ENCODE measurements around the gene BIN2.
A peak's percentile ranks its signal among the peaks of the same experiment; 100 is the strongest.

BIN2 gene

DNA sequence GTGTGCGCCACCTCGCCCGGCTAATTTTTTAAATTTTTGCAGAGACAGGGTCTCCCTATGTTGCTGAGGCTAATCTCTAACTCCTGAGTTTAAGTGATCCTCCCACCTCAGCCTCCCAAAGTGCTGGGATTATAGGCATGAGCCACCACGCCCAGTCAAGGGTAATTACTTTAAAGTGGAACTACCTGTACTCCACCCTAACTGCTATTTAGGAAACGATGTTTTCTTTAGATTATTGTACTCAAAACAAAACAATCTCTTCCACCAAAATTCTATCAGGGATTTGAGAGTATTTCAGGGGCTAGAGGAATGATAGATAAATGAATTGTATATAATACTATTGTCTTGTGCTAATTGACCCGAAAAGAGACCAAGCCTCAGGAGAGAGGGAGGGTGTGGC is 9.6 kb upstream of the BIN2 start:
- no peak for TF ChIP-seq POLR2A (IDR thresholded peaks at IDR 0.05; ENCODE audit: low read depth, low read length)
- no peak for TF ChIP-seq PAX5 (IDR thresholded peaks at IDR 0.05; ENCODE audit: insufficient read depth, low read length, severe bottlenecking)
- no peak for TF ChIP-seq POU2F2 (IDR thresholded peaks at IDR 0.05; ENCODE audit: low read depth, low read length)
- no peak for TF ChIP-seq TAF1 (IDR thresholded peaks at IDR 0.05; ENCODE audit: low read depth, low read length)
- no peak for TF ChIP-seq SPI1 (IDR thresholded peaks at IDR 0.05; ENCODE audit: low read depth, low read length)
- TF ChIP-seq POLR2AphosphoS5 (IDR thresholded peaks at IDR 0.05; ENCODE audit: low read depth, low read length) = no peak
- FAIRE-seq = no peak
- DNase-seq (ENCODE audit: insufficient read length, low spot score) = no peak

DNA sequence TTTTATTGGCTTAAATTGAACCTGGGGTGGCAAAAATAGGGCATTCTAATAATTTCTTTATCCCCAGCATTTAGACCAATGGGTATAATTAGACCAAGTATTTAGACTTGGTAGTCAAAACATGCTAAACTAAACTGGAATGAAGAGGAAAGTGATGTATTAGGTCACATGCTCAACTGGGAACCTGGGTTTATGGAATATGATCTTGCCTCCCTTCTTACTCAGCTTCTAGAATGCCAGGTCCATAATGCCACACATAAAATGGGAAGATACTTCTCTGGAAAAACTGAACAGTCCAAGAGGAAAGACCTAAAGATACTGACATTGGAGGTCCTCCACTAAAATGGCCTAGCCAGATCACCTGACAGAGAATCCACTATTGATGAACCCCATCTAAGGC is 6.2 kb upstream of the BIN2 start:
- DNase-seq (ENCODE audit: insufficient read length, low spot score) (no peak), FAIRE-seq (no peak)
- TF ChIP-seq TAF1 (IDR thresholded peaks at IDR 0.05; ENCODE audit: low read depth, low read length) (no peak), POU2F2 (IDR thresholded peaks at IDR 0.05; ENCODE audit: low read depth, low read length) (no peak), SPI1 (IDR thresholded peaks at IDR 0.05; ENCODE audit: low read depth, low read length) (no peak), PAX5 (IDR thresholded peaks at IDR 0.05; ENCODE audit: insufficient read depth, low read length, severe bottlenecking) (no peak), POLR2A (IDR thresholded peaks at IDR 0.05; ENCODE audit: low read depth, low read length) (no peak), POLR2AphosphoS5 (IDR thresholded peaks at IDR 0.05; ENCODE audit: low read depth, low read length) (no peak)

DNA sequence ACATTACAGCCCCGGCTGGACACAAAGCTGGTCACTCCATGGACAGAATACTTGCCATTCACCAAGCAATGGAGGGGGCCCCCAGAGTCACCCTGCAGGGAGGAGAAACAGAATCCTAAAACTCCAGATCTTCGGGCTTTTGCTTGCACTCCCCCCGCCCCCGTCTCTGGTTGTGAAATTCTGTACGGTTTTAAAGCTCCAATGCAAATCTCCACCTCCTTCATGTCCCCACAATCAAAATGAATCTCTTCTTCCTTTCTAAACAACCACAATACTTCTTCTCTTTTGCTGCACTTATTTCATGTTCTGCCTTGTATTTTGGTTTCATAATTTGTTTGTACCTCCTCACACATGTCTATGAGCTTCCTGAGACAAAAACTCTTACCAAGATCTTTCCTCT is 5.8 kb upstream of the BIN2 start:
- no peak for DNase-seq (ENCODE audit: insufficient read length, low spot score)
- peak; percentile 28 for FAIRE-seq
- TF ChIP-seq PAX5 (IDR thresholded peaks at IDR 0.05; ENCODE audit: insufficient read depth, low read length, severe bottlenecking) (no peak), TAF1 (IDR thresholded peaks at IDR 0.05; ENCODE audit: low read depth, low read length) (no peak), POU2F2 (IDR thresholded peaks at IDR 0.05; ENCODE audit: low read depth, low read length) (no peak), SPI1 (IDR thresholded peaks at IDR 0.05; ENCODE audit: low read depth, low read length) (no peak), POLR2AphosphoS5 (IDR thresholded peaks at IDR 0.05; ENCODE audit: low read depth, low read length) (no peak), POLR2A (IDR thresholded peaks at IDR 0.05; ENCODE audit: low read depth, low read length) (no peak)

DNA sequence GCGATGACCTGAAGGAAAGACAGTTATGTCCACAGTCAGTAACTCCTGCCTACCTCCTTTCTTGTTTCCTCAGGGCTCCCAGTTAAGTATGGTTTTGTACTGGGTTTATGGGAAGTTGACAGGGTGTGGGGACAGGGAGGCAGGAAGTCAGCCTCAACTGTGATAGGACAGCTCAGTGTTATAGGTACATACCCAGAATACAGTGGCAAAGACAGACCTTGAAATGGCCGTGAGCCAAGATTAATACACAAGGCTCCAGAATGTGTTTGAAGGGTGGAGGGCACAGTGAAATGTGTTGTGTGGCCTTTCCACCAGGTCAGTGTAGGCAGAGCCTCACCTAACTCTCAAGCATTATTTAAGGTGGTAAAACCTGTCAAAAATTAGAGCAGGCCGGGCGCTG is 4.6 kb upstream of the BIN2 start:
- DNase-seq (ENCODE audit: insufficient read length, low spot score) = no peak
- TF ChIP-seq TAF1 (IDR thresholded peaks at IDR 0.05; ENCODE audit: low read depth, low read length) (no peak), POU2F2 (IDR thresholded peaks at IDR 0.05; ENCODE audit: low read depth, low read length) (no peak), PAX5 (IDR thresholded peaks at IDR 0.05; ENCODE audit: insufficient read depth, low read length, severe bottlenecking) (no peak)
- no peak for FAIRE-seq

DNA sequence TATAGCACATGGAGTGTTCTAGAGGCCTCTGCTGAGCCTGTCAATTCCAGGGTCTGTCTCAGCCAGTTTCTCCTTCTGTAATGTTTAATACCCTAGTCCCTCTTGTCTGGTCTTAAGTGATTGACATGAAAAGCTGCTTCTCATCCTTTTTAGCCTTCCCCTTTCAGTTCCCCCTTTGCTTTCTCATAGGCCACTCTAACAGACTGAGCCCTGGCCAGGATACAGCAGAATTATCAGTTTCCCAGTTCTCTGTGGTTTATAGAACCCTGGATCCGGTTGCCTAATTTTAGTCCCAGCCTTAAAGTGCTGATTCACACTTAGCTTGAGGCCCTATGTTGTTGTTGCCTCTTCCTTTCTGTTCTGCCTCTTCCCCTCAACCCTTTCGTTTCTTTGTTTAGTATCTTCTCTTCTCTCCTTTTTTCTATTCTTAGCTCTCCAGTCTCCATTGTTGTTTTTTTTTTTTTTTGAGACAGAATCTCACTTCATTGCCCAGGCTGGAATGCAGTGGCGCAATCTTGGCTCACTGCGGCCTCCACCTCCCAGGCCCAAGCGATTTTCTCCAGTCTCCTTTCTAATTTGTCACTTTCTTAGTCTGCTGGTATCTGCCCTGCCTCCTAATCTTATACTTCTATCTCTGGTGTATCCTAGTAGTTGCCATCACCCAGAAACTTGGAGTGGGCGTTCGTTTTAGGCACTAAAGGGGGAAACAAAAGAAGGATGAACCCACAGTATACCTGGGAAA is 2.9 kb upstream of the BIN2 start:
- DNase-seq (ENCODE audit: insufficient read length, low spot score) (peak; percentile 57), FAIRE-seq (no peak)
- no peak for TF ChIP-seq POLR2AphosphoS5 (IDR thresholded peaks at IDR 0.05; ENCODE audit: low read depth, low read length)
- no peak for TF ChIP-seq POU2F2 (IDR thresholded peaks at IDR 0.05; ENCODE audit: low read depth, low read length)
- peak; percentile 90 for TF ChIP-seq SPI1 (IDR thresholded peaks at IDR 0.05; ENCODE audit: low read depth, low read length)
- no peak for TF ChIP-seq PAX5 (IDR thresholded peaks at IDR 0.05; ENCODE audit: insufficient read depth, low read length, severe bottlenecking)

DNA sequence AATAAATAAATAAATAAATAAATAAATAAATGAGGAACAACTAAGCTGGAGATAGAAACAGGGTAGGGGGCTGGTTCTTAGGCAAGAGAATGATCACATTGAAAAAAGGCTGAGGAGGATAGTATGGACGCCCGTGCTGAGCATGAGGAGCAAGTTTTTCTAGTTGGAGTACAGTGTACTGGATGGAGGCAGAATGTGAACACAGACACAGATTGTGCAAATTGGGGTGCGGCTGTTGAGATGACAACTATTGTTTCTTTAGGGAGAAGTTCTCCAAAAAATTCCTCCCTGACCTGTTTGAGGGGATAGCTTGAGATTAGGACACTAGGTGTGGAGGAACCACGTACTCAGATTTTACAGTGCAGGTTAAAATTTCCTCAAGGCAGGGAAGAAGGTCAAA is 979 bp upstream of the BIN2 start:
- no peak for DNase-seq (ENCODE audit: insufficient read length, low spot score)
- no peak for FAIRE-seq
- TF ChIP-seq SPI1 (IDR thresholded peaks at IDR 0.05; ENCODE audit: low read depth, low read length) (no peak), PAX5 (IDR thresholded peaks at IDR 0.05; ENCODE audit: insufficient read depth, low read length, severe bottlenecking) (no peak), POLR2AphosphoS5 (IDR thresholded peaks at IDR 0.05; ENCODE audit: low read depth, low read length) (no peak), TAF1 (IDR thresholded peaks at IDR 0.05; ENCODE audit: low read depth, low read length) (no peak), POLR2A (IDR thresholded peaks at IDR 0.05; ENCODE audit: low read depth, low read length) (no peak), POU2F2 (IDR thresholded peaks at IDR 0.05; ENCODE audit: low read depth, low read length) (no peak)

DNA sequence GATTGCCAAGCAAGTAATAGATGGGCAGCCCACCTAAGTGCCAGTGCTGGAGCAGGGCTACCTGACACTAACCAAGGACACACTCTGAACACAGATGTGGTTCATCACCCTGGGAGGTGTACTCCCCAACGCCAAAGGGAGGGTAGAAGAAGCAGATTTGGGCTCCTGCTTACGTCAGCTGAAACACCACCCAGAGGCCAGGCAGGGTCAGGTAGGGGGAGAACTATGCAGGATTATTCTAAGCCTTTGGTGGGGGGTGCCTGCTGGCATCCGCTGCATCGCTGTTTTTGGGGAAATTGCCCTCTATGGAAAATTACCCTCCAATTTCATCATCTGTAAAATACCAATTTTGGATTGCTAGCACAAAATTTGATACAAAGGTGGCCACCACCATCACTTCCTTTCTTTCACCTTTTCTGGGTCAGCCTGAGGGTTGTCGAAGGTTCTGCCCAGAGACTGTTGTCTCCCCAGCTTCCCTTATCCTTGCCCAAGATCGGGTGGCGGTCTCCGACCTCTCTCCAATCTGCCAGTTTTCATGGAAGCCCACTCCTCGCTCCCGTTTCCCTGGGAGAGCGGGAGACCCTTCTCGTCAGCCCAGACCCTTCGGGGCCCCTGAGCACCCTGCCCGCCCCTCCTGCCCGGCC is 535 bp downstream of the BIN2 start:
- FAIRE-seq = peak; percentile 88
- TF ChIP-seq POLR2AphosphoS5 (IDR thresholded peaks at IDR 0.05; ENCODE audit: low read depth, low read length) (0 out of 2 replicates have a peak, but pooled peaks have one; percentile 44), PAX5 (IDR thresholded peaks at IDR 0.05; ENCODE audit: insufficient read depth, low read length, severe bottlenecking) (no peak)

DNA sequence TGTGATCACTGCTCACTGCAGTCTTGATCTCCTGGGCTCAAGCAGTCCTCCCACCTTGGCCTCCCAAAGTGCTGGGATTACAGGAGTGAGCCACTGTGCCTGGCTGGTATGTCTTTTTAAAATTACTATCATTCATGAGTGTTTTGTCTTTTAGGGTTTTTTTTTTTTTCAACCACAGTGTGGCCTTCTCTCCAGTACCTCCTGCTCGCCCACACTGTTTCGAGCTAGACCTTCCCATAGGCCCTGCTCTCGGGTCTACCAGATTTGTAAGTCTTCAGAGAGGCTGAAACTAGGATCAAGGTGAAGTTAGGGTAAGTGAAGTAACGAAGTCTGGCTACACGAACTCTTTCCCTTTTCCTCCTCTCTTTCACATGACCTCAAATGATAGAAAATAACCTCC is 1.5 kb downstream of the BIN2 start:
- no peak for DNase-seq (ENCODE audit: insufficient read length, low spot score)
- FAIRE-seq = peak; percentile 16
- TF ChIP-seq POU2F2 (IDR thresholded peaks at IDR 0.05; ENCODE audit: low read depth, low read length) = no peak
- TF ChIP-seq SPI1 (IDR thresholded peaks at IDR 0.05; ENCODE audit: low read depth, low read length) = no peak
- no peak for TF ChIP-seq POLR2A (IDR thresholded peaks at IDR 0.05; ENCODE audit: low read depth, low read length)
- TF ChIP-seq TAF1 (IDR thresholded peaks at IDR 0.05; ENCODE audit: low read depth, low read length) = no peak
- no peak for TF ChIP-seq POLR2AphosphoS5 (IDR thresholded peaks at IDR 0.05; ENCODE audit: low read depth, low read length)
- TF ChIP-seq PAX5 (IDR thresholded peaks at IDR 0.05; ENCODE audit: insufficient read depth, low read length, severe bottlenecking) = no peak

More for the DNA sequence above, 535 bp downstream of the BIN2 start:
- DNase-seq (ENCODE audit: insufficient read length, low spot score) = no peak

DNA sequence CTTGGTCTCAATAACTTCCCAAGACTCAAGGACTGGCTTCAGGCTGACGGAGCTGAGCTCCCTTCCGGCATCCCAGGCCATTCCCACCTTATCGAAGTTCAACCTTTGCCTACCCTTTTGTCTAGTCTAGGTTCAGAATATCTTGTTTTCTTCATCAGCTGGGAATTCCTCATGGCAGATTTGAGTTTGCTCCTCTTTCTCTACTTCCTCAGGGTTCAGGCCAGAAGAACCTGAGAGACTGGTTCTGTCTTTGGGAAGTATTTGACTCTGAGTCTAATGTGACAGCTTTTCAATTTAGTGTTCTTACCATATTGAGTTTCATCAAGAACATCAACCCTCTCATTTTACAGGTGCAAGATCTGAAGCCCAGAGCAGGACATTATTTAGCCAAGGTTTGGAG is 2.1 kb downstream of the BIN2 start:
- no peak for TF ChIP-seq SPI1 (IDR thresholded peaks at IDR 0.05; ENCODE audit: low read depth, low read length)
- no peak for TF ChIP-seq POLR2AphosphoS5 (IDR thresholded peaks at IDR 0.05; ENCODE audit: low read depth, low read length)
- no peak for TF ChIP-seq POU2F2 (IDR thresholded peaks at IDR 0.05; ENCODE audit: low read depth, low read length)
- TF ChIP-seq TAF1 (IDR thresholded peaks at IDR 0.05; ENCODE audit: low read depth, low read length) = no peak
- TF ChIP-seq POLR2A (IDR thresholded peaks at IDR 0.05; ENCODE audit: low read depth, low read length) = no peak
- DNase-seq (ENCODE audit: insufficient read length, low spot score) (no peak), FAIRE-seq (no peak)

All from GM12891 (cell line).